HEK293 (cell line): Measurements from ENCODE around the gene GAREM1.

Source experiments
- CTCF ChIA-PET: fragments of 350-600 bp; formaldehyde crosslinking; extraction: SDS; loops from one replicate; lab custom pipeline; 2021; ENCODE audit warnings: antibody characterized with exemption; lab: Yijun Ruan, JAX
- POLR2A ChIA-PET: fragments of 300-600 bp; formaldehyde crosslinking; extraction: SDS; loops from one replicate; lab custom pipeline; 2020; ENCODE audit warnings: antibody characterized with exemption, inconsistent platforms; lab: Yijun Ruan, JAX
- H3K27ac ChIP-seq: fragments of 200-500 bp; sonication (Bioruptor generic); 2 replicates; pipeline ENCODE4 v1.5.1; 2014; ENCODE audit warnings: low read depth, low read length, control low read depth, inconsistent platforms; ENCODE audit errors: extremely low read depth
- H3K36me3 ChIP-seq, 2 experiments: fragments of 200-500 bp in 1 of 2; sonication (Bioruptor generic) in 1 of 2; 1 replicate in 1 of 2; 2 replicates in 1 of 2; pipeline ENCODE4 v1.5.1; 2014 to 2017; ENCODE audit warnings: inconsistent platforms in 2 of 2, low read length in 2 of 2; ENCODE audit not compliant: control insufficient read depth in 2 of 2, insufficient read depth in 1 of 2
- H3K4me1 ChIP-seq: fragments of 200-500 bp; sonication (Bioruptor generic); 2 replicates; pipeline ENCODE4 v1.5.1; 2014; ENCODE audit warnings: mild to moderate bottlenecking, low read length, inconsistent platforms; ENCODE audit not compliant: control insufficient read depth, insufficient read depth
- H3K4me3 ChIP-seq: 2 replicates; pipeline ENCODE4 v1.5.1; 2011; ENCODE audit warnings: low read depth, mild to moderate bottlenecking, control low read depth, low read length, moderate library complexity
- H3K9me3 ChIP-seq: fragments of 200-500 bp; sonication (Bioruptor generic); 2 replicates; pipeline ENCODE4 v1.5.1; 2014; ENCODE audit warnings: low read depth, low read length, inconsistent platforms; ENCODE audit not compliant: control insufficient read depth, insufficient read depth
- ATF2 ChIP-seq: fragments of 450-650 bp; formaldehyde crosslinking; IDR thresholded peaks from 2 replicates; pipeline ENCODE4 v1.5.1; 2016; ENCODE audit warnings: missing biosample characterization, missing genetic modification characterization, low read depth
- BCL6B ChIP-seq: fragments of 450-650 bp; formaldehyde crosslinking; IDR thresholded peaks from 2 replicates; pipeline ENCODE4 v1.5.1; 2017; ENCODE audit warnings: missing biosample characterization, missing genetic modification characterization
- GFI1B ChIP-seq: fragments of 450-650 bp; formaldehyde crosslinking; IDR thresholded peaks from 2 replicates; pipeline ENCODE4 v1.5.1; 2016; ENCODE audit warnings: missing biosample characterization, missing genetic modification characterization
- PRDM6 ChIP-seq: fragments of 450-650 bp; formaldehyde crosslinking; IDR thresholded peaks from 2 replicates; pipeline ENCODE4 v1.5.1; 2017; ENCODE audit warnings: missing biosample characterization, missing genetic modification characterization
- SALL2 ChIP-seq: fragments of 450-650 bp; formaldehyde crosslinking; IDR thresholded peaks from 2 replicates; pipeline ENCODE4 v1.5.0; 2017; ENCODE audit warnings: missing biosample characterization, mild to moderate bottlenecking, missing genetic modification characterization, borderline replicate concordance
- TCF7L2 ChIP-seq: IDR thresholded peaks from 2 replicates; pipeline ENCODE4 v1.6.1; 2011; ENCODE audit warnings: low read depth, mild to moderate bottlenecking, inconsistent platforms, low read length, moderate library complexity, borderline replicate concordance
- TSHZ1 ChIP-seq: fragments of 450-650 bp; formaldehyde crosslinking; IDR thresholded peaks from 2 replicates; pipeline ENCODE4 v1.5.1; 2016; ENCODE audit warnings: missing biosample characterization, missing genetic modification characterization, borderline replicate concordance
- ZBTB8A ChIP-seq: fragments of 450-650 bp; formaldehyde crosslinking; IDR thresholded peaks from 2 replicates; pipeline ENCODE4 v1.5.1; 2016; ENCODE audit warnings: missing biosample characterization, missing genetic modification characterization
- ZFHX2 ChIP-seq: fragments of 450-650 bp; formaldehyde crosslinking; conservative IDR thresholded peaks from 2 replicates; pipeline ENCODE4 v1.5.1; 2016; ENCODE audit warnings: missing biosample characterization, missing genetic modification characterization
- ZFP69B ChIP-seq: fragments of 450-650 bp; formaldehyde crosslinking; IDR thresholded peaks from 2 replicates; pipeline ENCODE4 v1.5.1; 2016; ENCODE audit warnings: missing biosample characterization, missing genetic modification characterization
- ZNF132 ChIP-seq: fragments of 450-650 bp; formaldehyde crosslinking; IDR thresholded peaks from 2 replicates; pipeline ENCODE4 v1.5.1; 2017; ENCODE audit warnings: missing biosample characterization, missing genetic modification characterization, borderline replicate concordance
- ZNF266 ChIP-seq: fragments of 450-650 bp; formaldehyde crosslinking; IDR thresholded peaks from 2 replicates; pipeline ENCODE4 v1.5.1; 2016; ENCODE audit warnings: missing biosample characterization, missing genetic modification characterization, low read depth
- ZNF280C ChIP-seq: fragments of 450-650 bp; formaldehyde crosslinking; IDR thresholded peaks from 2 replicates; pipeline ENCODE4 v1.5.1; 2016; ENCODE audit warnings: missing biosample characterization, missing genetic modification characterization
- ZNF341 ChIP-seq: fragments of 450-650 bp; formaldehyde crosslinking; IDR thresholded peaks from 2 replicates; pipeline ENCODE4; 2016; ENCODE audit warnings: low read depth, missing biosample characterization, missing genetic modification characterization
- ZNF521 ChIP-seq: fragments of 450-650 bp; formaldehyde crosslinking; IDR thresholded peaks from 2 replicates; pipeline ENCODE4 v1.5.1; 2017; ENCODE audit warnings: missing biosample characterization, mild to moderate bottlenecking, missing genetic modification characterization
- ZNF558 ChIP-seq: fragments of 450-650 bp; formaldehyde crosslinking; IDR thresholded peaks from 2 replicates; pipeline ENCODE4 v1.5.1; 2016; ENCODE audit warnings: missing biosample characterization, missing genetic modification characterization
- ZNF658 ChIP-seq: fragments of 450-650 bp; formaldehyde crosslinking; IDR thresholded peaks from 2 replicates; pipeline ENCODE4; 2016; ENCODE audit warnings: missing biosample characterization, missing genetic modification characterization
- ZNF837 ChIP-seq: fragments of 450-650 bp; formaldehyde crosslinking; IDR thresholded peaks from 2 replicates; pipeline ENCODE4 v1.5.1; 2016; ENCODE audit warnings: missing biosample characterization, missing genetic modification characterization
- TF ChIP-seq, protein P1 (sequence below): fragments of 450-650 bp; formaldehyde crosslinking; IDR thresholded peaks from 2 replicates; pipeline ENCODE4 v1.5.1; 2016; ENCODE audit warnings: missing biosample characterization, missing genetic modification characterization

Gene GAREM1

GRCh38 chr18:32405588-32405987 is 65.1 kb downstream of the GAREM1 start (continued):
- no peak for TF ChIP-seq ZNF341
- no peak for TF ChIP-seq ZFHX2
- no peak for TF ChIP-seq SALL2 (tag by site-specific recombination)
- TF ChIP-seq ZNF558 (tag by site-specific recombination), result no peak
- TF ChIP-seq ZNF132, result no peak

DNA sequence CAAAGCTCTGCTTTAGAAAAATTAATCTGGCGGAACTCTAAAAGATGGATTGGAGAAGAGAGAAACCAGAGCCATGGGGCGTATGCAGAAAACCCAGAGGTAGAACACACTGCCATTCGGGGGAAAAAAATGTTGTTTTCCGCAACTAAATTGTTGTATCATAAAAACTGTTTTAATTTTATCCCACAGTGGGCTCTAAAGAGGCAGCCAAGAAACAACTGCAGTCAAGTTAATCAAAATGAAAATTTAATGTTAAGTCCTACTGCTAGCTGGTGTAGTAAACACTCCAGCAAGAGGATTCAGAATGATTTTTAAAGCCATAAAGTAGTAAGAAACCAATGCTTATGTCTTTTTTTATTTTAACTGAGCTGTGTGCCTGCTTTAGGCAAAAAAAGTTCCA is 69.1 kb downstream of the GAREM1 start:
- H3K4me3 ChIP-seq, result no peak overlapping the region
- no peaks in the 10 kb centered on the region for H3K36me3 ChIP-seq
- H3K9me3 ChIP-seq, result no peaks in the 10 kb centered on the region
- TF ChIP-seq ZNF658 (tag by site-specific recombination) (no peak), ZNF837 (tag by site-specific recombination) (no peak), ZNF266 (tag by site-specific recombination) (no peak)
- TF ChIP-seq, protein P1, sequence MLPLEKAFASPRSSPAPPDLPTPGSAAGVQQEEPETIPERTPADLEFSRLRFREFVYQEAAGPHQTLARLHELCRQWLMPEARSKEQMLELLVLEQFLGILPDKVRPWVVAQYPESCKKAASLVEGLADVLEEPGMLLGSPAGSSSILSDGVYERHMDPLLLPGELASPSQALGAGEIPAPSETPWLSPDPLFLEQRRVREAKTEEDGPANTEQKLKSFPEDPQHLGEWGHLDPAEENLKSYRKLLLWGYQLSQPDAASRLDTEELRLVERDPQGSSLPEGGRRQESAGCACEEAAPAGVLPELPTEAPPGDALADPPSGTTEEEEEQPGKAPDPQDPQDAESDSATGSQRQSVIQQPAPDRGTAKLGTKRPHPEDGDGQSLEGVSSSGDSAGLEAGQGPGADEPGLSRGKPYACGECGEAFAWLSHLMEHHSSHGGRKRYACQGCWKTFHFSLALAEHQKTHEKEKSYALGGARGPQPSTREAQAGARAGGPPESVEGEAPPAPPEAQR, result no peak
- no peaks in the 10 kb centered on the region for H3K4me1 ChIP-seq
- ChIA-PET CTCF (no interaction called here), POLR2A (no interaction called here)
- no peak overlapping the region for H3K27ac ChIP-seq

DNA sequence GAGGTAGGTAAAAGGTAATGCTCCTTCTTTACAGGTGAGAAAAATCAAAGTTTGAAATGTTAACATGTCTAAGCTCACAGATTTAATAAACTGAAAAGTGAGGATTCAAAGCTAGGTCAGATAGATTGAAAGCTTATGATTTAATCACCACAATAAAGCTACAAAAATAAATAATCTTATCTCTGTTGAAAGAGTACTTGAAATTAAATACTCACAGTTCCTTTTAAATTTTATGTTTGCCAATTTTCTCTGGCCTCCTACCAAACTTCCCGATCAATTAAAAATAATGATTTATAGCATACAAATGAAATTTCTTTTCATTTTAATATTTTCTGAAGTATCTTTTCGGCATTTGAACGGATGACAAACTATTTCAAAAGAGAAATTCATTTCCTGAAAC is 77.3 kb downstream of the GAREM1 start:
- no peak overlapping the region for H3K27ac ChIP-seq
- TF ChIP-seq PRDM6, result peak; percentile 23; the same call in 1 of the 2 replicates
- TF ChIP-seq ZBTB8A (tag by site-specific recombination), result no peak
- peak; percentile 48 for TF ChIP-seq TCF7L2
- no peaks in the 10 kb centered on the region for H3K36me3 ChIP-seq
- ChIA-PET CTCF (interaction anchor here (1.7 to 2.0 kb wide), 2 partner anchors 10 to 78 kb away, joined by 4 to 5 read pairs; partner anchors contain the start of gene GAREM1), POLR2A (interaction anchor here (0.6 kb wide), 1 partner anchor 17 kb away, joined by 3 read pairs; no protein-coding TSS in a partner anchor)
- no peaks in the 10 kb centered on the region for H3K4me1 ChIP-seq
- H3K9me3 ChIP-seq, result no peaks in the 10 kb centered on the region
- H3K4me3 ChIP-seq, result no peak overlapping the region

GRCh38 chr18:32391126-32391525 is 79.6 kb downstream of the GAREM1 start:
- H3K36me3 ChIP-seq, result no peaks in the 10 kb centered on the region
- H3K27ac ChIP-seq, result no peak overlapping the region
- H3K4me3 ChIP-seq, result no peak overlapping the region
- no peaks in the 10 kb centered on the region for H3K4me1 ChIP-seq
- CTCF ChIA-PET, result interaction anchor here (0.9 to 1.0 kb wide), 2 partner anchors 80 to 102 kb away, joined by 3 read pairs; partner anchors contain the start of gene GAREM1
- POLR2A ChIA-PET, result no interaction called here
- no peaks in the 10 kb centered on the region for H3K9me3 ChIP-seq
- TF ChIP-seq ZNF521 (tag by site-specific recombination), result no peak
- TF ChIP-seq TSHZ1 (tag by site-specific recombination), result no peak
- TF ChIP-seq ZFP69B (tag by site-specific recombination), result no peak
- TF ChIP-seq ZNF280C, result no peak
- no peak for TF ChIP-seq ATF2
- TF ChIP-seq BCL6B (tag by site-specific recombination), result no peak
- TF ChIP-seq GFI1B (tag by site-specific recombination), result no peak
